HepG2 (cell line): ENCODE measurements around the gene TXNRD1. TPM values are rescaled to one million over a fixed set of nuclear protein-coding genes. Genes with fewer than 3 reads are reported as not detected.

ENCODE experiments used
- CHCHD3 ChIP-seq: sonication (generic); formaldehyde crosslinking; IDR thresholded peaks from 2 replicates; pipeline ENCODE4 v1.8.0; 2022; ENCODE audit warnings: mild to moderate bottlenecking, missing genetic modification reagents, moderate library complexity
- GATAD2A ChIP-seq: IDR thresholded peaks from 2 replicates; pipeline ENCODE4 v1.6.1; 2016
- HDAC1 ChIP-seq: sonication (generic); formaldehyde crosslinking; IDR thresholded peaks from 2 replicates; pipeline ENCODE4 v1.5.1; 2020; ENCODE audit warnings: mild to moderate bottlenecking, missing genetic modification reagents
- KMT2B ChIP-seq: IDR thresholded peaks from 2 replicates; pipeline ENCODE4 v1.6.1; 2016; ENCODE audit warnings: missing genetic modification reagents, missing compliant biosample characterization
- NFE2 ChIP-seq: sonication (generic); formaldehyde crosslinking; IDR thresholded peaks from 2 replicates; pipeline ENCODE4 v1.4.0; 2020; ENCODE audit warnings: missing genetic modification reagents
- RFX5 ChIP-seq: IDR thresholded peaks from 2 replicates; pipeline ENCODE4 v1.6.1; 2011; ENCODE audit warnings: low read depth, low read length, improper control_type of control experiment
- YEATS4 ChIP-seq: sonication (generic); formaldehyde crosslinking; IDR thresholded peaks from 2 replicates; pipeline ENCODE4 v1.4.0; 2020; ENCODE audit warnings: missing genetic modification reagents, borderline replicate concordance
- ZNF20 ChIP-seq: sonication (generic); formaldehyde crosslinking; IDR thresholded peaks from 2 replicates; pipeline ENCODE4 v1.4.0; 2020; ENCODE audit warnings: mild to moderate bottlenecking, moderate library complexity, missing genetic modification reagents
- ZNF556 ChIP-seq: sonication (generic); formaldehyde crosslinking; IDR thresholded peaks from 2 replicates; pipeline ENCODE4 v1.4.0; 2020; ENCODE audit warnings: mild to moderate bottlenecking, missing genetic modification reagents, borderline replicate concordance
- ZNF564 ChIP-seq: sonication (generic); formaldehyde crosslinking; IDR thresholded peaks from 2 replicates; pipeline ENCODE4 v1.8.1; 2023; ENCODE audit warnings: mild to moderate bottlenecking, missing genetic modification reagents
- polyA plus RNA-seq, 8 experiments: library from polyadenylated mRNA; depleted of rRNA in 3 of 8; stranded (reverse) in 7 of 8; unstranded in 1 of 8; fragments of >200 nt; fragmentation: Illumina TruSeq in 4 of 8; extraction: Trizol in 4 of 8; gene quantifications; 2 replicates each; pipeline versions ENCODE4 v1.2.1 to v1.2.3, GENCODE V29; 2011 to 2016; ENCODE audit warnings: low read depth in 4 of 8, missing spikeins in 1 of 8, mixed read lengths in 1 of 8; ENCODE audit not compliant: insufficient read depth in 1 of 8
- total RNA-seq, 5 experiments: library from RNA; depleted of rRNA; stranded (reverse); fragments of >200 nt; fragmentation: Illumina TruSeq; extraction: Trizol; gene quantifications; 2 replicates each; pipeline ENCODE4 v1.2.3, GENCODE V29; 2016; ENCODE audit warnings: low read depth in 1 of 5
- TF ChIP-seq, protein P1 (sequence below): sonication (generic); formaldehyde crosslinking; conservative IDR thresholded peaks from 2 replicates; pipeline ENCODE4 v1.4.0; 2020; ENCODE audit warnings: missing genetic modification reagents
- TF ChIP-seq, protein P2 (sequence below): sonication (generic); formaldehyde crosslinking; IDR thresholded peaks from 2 replicates; pipeline ENCODE4 v1.8.1; 2022; ENCODE audit warnings: low read depth, mild to moderate bottlenecking, missing genetic modification reagents
- TF ChIP-seq, protein P3 (sequence below): sonication (generic); formaldehyde crosslinking; IDR thresholded peaks from 2 replicates; pipeline ENCODE4 v1.5.0; 2020; ENCODE audit warnings: missing genetic modification reagents
- TF ChIP-seq, protein P4 (sequence below): sonication (generic); formaldehyde crosslinking; IDR thresholded peaks from 2 replicates; pipeline ENCODE4 v1.4.0; 2020; ENCODE audit warnings: missing genetic modification reagents
- TF ChIP-seq, protein P5 (sequence below): sonication (generic); formaldehyde crosslinking; IDR thresholded peaks from 2 replicates; pipeline ENCODE4 v1.4.0; 2020; ENCODE audit warnings: missing genetic modification reagents
- TF ChIP-seq, protein P6 (sequence below): sonication (generic); formaldehyde crosslinking; IDR thresholded peaks from 2 replicates; pipeline ENCODE4 v1.5.0; 2020; ENCODE audit warnings: missing genetic modification reagents

Gene TXNRD1
- total and polyA plus RNA-seq, 2 of the 13 experiments (the other 11 are each of a cell fraction or from before 2014, with no cell fraction given) = 54.0 to 190 TPM

DNA sequence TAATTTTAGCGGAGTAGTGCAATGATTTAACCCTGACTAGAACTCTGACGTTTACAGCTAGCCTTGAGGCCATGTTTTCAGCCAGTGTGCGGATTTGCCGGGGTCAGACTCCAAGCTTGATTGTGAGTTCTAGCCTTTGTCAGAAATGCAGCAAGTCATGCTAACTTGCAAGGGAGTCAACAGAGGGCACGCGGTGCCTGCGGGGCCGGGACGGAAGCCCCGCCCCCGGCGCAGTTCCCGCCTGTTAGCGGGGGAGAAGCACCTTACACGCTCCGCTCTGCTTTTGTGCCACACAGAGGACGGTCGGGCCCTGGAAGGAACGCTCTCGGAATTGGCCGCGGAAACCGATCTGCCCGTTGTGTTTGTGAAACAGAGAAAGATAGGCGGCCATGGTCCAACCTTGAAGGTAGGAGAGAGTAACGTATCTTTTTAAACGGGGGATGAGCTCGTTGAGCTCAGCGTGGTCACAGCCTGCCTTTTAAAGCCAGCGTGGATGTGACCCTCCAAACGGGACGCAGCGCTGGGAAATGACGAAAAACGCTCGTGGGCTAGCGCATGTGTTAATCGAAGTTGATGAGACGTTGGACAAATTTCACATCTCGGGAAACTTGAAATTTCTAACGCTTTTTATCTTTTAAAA lies 73.2 kb downstream of the TXNRD1 start (continued):
- TF ChIP-seq ZNF556 (peak; percentile 52; the same call in 1 of the 2 replicates), HDAC1 (CRISPR knock-in tag) (peak; percentile 81), ZNF20 (CRISPR knock-in tag) (no peak), GATAD2A (CRISPR knock-in tag) (peak; percentile 74), ZNF564 (CRISPR knock-in tag) (peak; percentile 82; the same call in 1 of the 2 replicates), CHCHD3 (CRISPR knock-in tag) (0 out of 2 replicates have a peak, but pooled peaks have one; percentile 13), RFX5 (0 out of 2 replicates have a peak, but pooled peaks have one; percentile 25), YEATS4 (CRISPR knock-in tag) (peak; percentile 81), KMT2B (CRISPR knock-in tag) (peak; percentile 78), NFE2 (CRISPR knock-in tag) (peak; percentile 63)
- TF ChIP-seq, protein P1, sequence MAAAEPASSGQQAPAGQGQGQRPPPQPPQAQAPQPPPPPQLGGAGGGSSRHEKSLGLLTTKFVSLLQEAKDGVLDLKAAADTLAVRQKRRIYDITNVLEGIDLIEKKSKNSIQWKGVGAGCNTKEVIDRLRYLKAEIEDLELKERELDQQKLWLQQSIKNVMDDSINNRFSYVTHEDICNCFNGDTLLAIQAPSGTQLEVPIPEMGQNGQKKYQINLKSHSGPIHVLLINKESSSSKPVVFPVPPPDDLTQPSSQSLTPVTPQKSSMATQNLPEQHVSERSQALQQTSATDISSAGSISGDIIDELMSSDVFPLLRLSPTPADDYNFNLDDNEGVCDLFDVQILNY (CRISPR knock-in tag) = 0 out of 2 replicates have a peak, but pooled peaks have one; percentile 55
- TF ChIP-seq, protein P2, sequence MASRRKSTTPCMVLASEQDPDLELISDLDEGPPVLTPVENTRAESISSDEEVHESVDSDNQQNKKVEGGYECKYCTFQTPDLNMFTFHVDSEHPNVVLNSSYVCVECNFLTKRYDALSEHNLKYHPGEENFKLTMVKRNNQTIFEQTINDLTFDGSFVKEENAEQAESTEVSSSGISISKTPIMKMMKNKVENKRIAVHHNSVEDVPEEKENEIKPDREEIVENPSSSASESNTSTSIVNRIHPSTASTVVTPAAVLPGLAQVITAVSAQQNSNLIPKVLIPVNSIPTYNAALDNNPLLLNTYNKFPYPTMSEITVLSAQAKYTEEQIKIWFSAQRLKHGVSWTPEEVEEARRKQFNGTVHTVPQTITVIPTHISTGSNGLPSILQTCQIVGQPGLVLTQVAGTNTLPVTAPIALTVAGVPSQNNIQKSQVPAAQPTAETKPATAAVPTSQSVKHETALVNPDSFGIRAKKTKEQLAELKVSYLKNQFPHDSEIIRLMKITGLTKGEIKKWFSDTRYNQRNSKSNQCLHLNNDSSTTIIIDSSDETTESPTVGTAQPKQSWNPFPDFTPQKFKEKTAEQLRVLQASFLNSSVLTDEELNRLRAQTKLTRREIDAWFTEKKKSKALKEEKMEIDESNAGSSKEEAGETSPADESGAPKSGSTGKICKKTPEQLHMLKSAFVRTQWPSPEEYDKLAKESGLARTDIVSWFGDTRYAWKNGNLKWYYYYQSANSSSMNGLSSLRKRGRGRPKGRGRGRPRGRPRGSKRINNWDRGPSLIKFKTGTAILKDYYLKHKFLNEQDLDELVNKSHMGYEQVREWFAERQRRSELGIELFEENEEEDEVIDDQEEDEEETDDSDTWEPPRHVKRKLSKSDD (CRISPR knock-in tag) = peak; percentile 52; the same call in 1 of the 2 replicates
- TF ChIP-seq, protein P3, sequence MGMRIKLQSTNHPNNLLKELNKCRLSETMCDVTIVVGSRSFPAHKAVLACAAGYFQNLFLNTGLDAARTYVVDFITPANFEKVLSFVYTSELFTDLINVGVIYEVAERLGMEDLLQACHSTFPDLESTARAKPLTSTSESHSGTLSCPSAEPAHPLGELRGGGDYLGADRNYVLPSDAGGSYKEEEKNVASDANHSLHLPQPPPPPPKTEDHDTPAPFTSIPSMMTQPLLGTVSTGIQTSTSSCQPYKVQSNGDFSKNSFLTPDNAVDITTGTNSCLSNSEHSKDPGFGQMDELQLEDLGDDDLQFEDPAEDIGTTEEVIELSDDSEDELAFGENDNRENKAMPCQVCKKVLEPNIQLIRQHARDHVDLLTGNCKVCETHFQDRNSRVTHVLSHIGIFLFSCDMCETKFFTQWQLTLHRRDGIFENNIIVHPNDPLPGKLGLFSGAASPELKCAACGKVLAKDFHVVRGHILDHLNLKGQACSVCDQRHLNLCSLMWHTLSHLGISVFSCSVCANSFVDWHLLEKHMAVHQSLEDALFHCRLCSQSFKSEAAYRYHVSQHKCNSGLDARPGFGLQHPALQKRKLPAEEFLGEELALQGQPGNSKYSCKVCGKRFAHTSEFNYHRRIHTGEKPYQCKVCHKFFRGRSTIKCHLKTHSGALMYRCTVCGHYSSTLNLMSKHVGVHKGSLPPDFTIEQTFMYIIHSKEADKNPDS = no peak
- TF ChIP-seq, protein P4, sequence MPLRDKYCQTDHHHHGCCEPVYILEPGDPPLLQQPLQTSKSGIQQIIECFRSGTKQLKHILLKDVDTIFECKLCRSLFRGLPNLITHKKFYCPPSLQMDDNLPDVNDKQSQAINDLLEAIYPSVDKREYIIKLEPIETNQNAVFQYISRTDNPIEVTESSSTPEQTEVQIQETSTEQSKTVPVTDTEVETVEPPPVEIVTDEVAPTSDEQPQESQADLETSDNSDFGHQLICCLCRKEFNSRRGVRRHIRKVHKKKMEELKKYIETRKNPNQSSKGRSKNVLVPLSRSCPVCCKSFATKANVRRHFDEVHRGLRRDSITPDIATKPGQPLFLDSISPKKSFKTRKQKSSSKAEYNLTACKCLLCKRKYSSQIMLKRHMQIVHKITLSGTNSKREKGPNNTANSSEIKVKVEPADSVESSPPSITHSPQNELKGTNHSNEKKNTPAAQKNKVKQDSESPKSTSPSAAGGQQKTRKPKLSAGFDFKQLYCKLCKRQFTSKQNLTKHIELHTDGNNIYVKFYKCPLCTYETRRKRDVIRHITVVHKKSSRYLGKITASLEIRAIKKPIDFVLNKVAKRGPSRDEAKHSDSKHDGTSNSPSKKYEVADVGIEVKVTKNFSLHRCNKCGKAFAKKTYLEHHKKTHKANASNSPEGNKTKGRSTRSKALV (CRISPR knock-in tag) = peak; percentile 89; the same call in 1 of the 2 replicates
- TF ChIP-seq, protein P5, sequence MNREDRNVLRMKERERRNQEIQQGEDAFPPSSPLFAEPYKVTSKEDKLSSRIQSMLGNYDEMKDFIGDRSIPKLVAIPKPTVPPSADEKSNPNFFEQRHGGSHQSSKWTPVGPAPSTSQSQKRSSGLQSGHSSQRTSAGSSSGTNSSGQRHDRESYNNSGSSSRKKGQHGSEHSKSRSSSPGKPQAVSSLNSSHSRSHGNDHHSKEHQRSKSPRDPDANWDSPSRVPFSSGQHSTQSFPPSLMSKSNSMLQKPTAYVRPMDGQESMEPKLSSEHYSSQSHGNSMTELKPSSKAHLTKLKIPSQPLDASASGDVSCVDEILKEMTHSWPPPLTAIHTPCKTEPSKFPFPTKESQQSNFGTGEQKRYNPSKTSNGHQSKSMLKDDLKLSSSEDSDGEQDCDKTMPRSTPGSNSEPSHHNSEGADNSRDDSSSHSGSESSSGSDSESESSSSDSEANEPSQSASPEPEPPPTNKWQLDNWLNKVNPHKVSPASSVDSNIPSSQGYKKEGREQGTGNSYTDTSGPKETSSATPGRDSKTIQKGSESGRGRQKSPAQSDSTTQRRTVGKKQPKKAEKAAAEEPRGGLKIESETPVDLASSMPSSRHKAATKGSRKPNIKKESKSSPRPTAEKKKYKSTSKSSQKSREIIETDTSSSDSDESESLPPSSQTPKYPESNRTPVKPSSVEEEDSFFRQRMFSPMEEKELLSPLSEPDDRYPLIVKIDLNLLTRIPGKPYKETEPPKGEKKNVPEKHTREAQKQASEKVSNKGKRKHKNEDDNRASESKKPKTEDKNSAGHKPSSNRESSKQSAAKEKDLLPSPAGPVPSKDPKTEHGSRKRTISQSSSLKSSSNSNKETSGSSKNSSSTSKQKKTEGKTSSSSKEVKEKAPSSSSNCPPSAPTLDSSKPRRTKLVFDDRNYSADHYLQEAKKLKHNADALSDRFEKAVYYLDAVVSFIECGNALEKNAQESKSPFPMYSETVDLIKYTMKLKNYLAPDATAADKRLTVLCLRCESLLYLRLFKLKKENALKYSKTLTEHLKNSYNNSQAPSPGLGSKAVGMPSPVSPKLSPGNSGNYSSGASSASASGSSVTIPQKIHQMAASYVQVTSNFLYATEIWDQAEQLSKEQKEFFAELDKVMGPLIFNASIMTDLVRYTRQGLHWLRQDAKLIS (CRISPR knock-in tag) = peak; percentile 58
- TF ChIP-seq, protein P6, sequence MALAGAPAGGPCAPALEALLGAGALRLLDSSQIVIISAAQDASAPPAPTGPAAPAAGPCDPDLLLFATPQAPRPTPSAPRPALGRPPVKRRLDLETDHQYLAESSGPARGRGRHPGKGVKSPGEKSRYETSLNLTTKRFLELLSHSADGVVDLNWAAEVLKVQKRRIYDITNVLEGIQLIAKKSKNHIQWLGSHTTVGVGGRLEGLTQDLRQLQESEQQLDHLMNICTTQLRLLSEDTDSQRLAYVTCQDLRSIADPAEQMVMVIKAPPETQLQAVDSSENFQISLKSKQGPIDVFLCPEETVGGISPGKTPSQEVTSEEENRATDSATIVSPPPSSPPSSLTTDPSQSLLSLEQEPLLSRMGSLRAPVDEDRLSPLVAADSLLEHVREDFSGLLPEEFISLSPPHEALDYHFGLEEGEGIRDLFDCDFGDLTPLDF (CRISPR knock-in tag) = peak; percentile 88
